GM19099 (cell line): Measurements from ENCODE around the gene ACCS.

Experiments used
- POLR2A ChIP-seq: IDR thresholded peaks from 3 replicates; pipeline ENCODE4 v1.6.1; 2011; ENCODE audit warnings: low read depth; ENCODE audit not compliant: insufficient read length; ENCODE audit errors: extremely low read depth

The ACCS gene

GRCh38 chr11:44068180-44068579 lies 2.1 kb downstream of the ACCS start:
- no peak for TF ChIP-seq POLR2A

GRCh38 chr11:44071157-44071556 lies 5.1 kb downstream of the ACCS start:
- no peak for TF ChIP-seq POLR2A

GRCh38 chr11:44072757-44073658 lies 6.9 kb downstream of the ACCS start:
- TF ChIP-seq POLR2A: no peak

- TF ChIP-seq POLR2A: no peak
These were observed 12.7 kb downstream of the ACCS start for GRCh38 chr11:44078794-44079193.

GRCh38 chr11:44079376-44079775 lies 13.3 kb downstream of the ACCS start:
- TF ChIP-seq POLR2A: no peak

- TF ChIP-seq POLR2A: no peak
These were observed 14.9 kb downstream of the ACCS start for GRCh38 chr11:44080951-44081350.

- no peak for TF ChIP-seq POLR2A
These were observed 16.6 kb downstream of the ACCS start for GRCh38 chr11:44082645-44083044.

- no peak for TF ChIP-seq POLR2A
These were observed 17.4 kb downstream of the ACCS start for GRCh38 chr11:44083433-44083832.

- TF ChIP-seq POLR2A: no peak
These were observed 17.8 kb downstream of the ACCS start for GRCh38 chr11:44083906-44084305.

GRCh38 chr11:44085330-44085729 lies 19.3 kb downstream of the ACCS start:
- TF ChIP-seq POLR2A: no peak

- TF ChIP-seq POLR2A: no peak
These were observed 22.3 kb downstream of the ACCS start for GRCh38 chr11:44088377-44088776.

GRCh38 chr11:44088871-44089270 lies 22.8 kb downstream of the ACCS start:
- TF ChIP-seq POLR2A: no peak

- TF ChIP-seq POLR2A: no peak
These were observed 24.5 kb downstream of the ACCS start for GRCh38 chr11:44090539-44090938.

- TF ChIP-seq POLR2A: no peak
These were observed 28.3 kb downstream of the ACCS start for GRCh38 chr11:44094260-44094868.

- peak; percentile 58 for TF ChIP-seq POLR2A
These were observed 29.7 kb downstream of the ACCS start, which contains the start of gene EXT2 for GRCh38 chr11:44095506-44096359. EXT2 (plus strand) TSS chr11:44095678; CDS start chr11:44107713, 12,035 bp downstream.
